CD4-positive, CD25-positive, alpha-beta regulatory T cell (primary cell): ENCODE measurements around the gene C19orf18. TPM values are rescaled to one million over a fixed set of nuclear protein-coding genes. Genes with fewer than 3 reads are reported as not detected.

Source experiments
- ATAC-seq, 2 donors: fragments of 150-1000 bp; cut with Tn5 transposase; one replicate each; pipeline ENCODE4 v1.10.0; 2021; ENCODE audit warnings: low read depth in 2 of 2, moderate number of reproducible peaks in 2 of 2, moderate library complexity in 1 of 2
- DNase-seq, 3 donors: peaks; one replicate each; pipeline versions ENCODE4 v3.0.0 to v3.0.0-alpha.2; 2012 to 2022; ENCODE audit warnings: mixed read lengths in 1 of 3
- H3K27ac ChIP-seq: one replicate; pipeline ENCODE4 v1.7.0; 2013; ENCODE audit warnings: mild to moderate bottlenecking, low read length; ENCODE audit not compliant: insufficient read depth, poor library complexity, severe bottlenecking
- H3K27me3 ChIP-seq: one replicate; pipeline ENCODE4 v1.7.0; 2013; ENCODE audit warnings: low read length; ENCODE audit not compliant: control insufficient read depth, insufficient read depth
- H3K36me3 ChIP-seq: one replicate; pipeline ENCODE4 v1.7.0; 2013; ENCODE audit warnings: mild to moderate bottlenecking, low read length, moderate library complexity; ENCODE audit not compliant: control insufficient read depth, insufficient read depth
- H3K4me1 ChIP-seq: 2 replicates; pipeline ENCODE4 v1.7.0; 2013; ENCODE audit warnings: mild to moderate bottlenecking, low read length; ENCODE audit not compliant: insufficient read depth, control insufficient read depth, poor library complexity, severe bottlenecking
- H3K4me3 ChIP-seq: one replicate; pipeline ENCODE4 v1.7.0; 2013; ENCODE audit warnings: low read depth, mild to moderate bottlenecking, low read length, moderate library complexity
- H3K9me3 ChIP-seq, 2 experiments: 1 replicate in 1 of 2; 2 replicates in 1 of 2; pipeline ENCODE4 v1.7.0; 2013; ENCODE audit warnings: low read length in 2 of 2, mild to moderate bottlenecking in 1 of 2, moderate library complexity in 1 of 2; ENCODE audit not compliant: control insufficient read depth in 2 of 2
- H3K27ac Mint-ChIP-seq, 3 donors: one replicate each; pipeline ENCODE4 v1.8.0; 2020 to 2022; ENCODE audit warnings: mild to moderate bottlenecking in 3 of 3, mixed read lengths in 3 of 3, moderate library complexity in 2 of 3
- H3K27me3 Mint-ChIP-seq: one replicate; pipeline ENCODE4 v1.8.0; 2022; ENCODE audit warnings: mild to moderate bottlenecking, mixed read lengths
- H3K36me3 Mint-ChIP-seq: one replicate; pipeline ENCODE4 v1.8.0; 2020; ENCODE audit warnings: mixed read lengths
- H3K4me1 Mint-ChIP-seq, 4 donors: one replicate each; pipeline ENCODE4 v1.8.0; 2020 to 2022; ENCODE audit warnings: mixed read lengths in 4 of 4, mild to moderate bottlenecking in 1 of 4
- H3K4me3 Mint-ChIP-seq, 4 donors: one replicate each; pipeline ENCODE4 v1.8.0; 2020 to 2022; ENCODE audit warnings: mild to moderate bottlenecking in 4 of 4, mixed read lengths in 4 of 4, moderate library complexity in 3 of 4
- H3K9me3 Mint-ChIP-seq, 7 donors: one replicate each; pipeline ENCODE4 v1.8.0; 2020 to 2022; ENCODE audit warnings: mixed read lengths in 7 of 7, mild to moderate bottlenecking in 3 of 7, moderate library complexity in 2 of 7
- polyA plus RNA-seq, 4 donors: library from polyadenylated mRNA; unstranded; fragments of 300-500 nt; fragmentation: Illumina TruSeq; gene quantifications; one replicate each; pipeline ENCODE4 v1.2.3, GENCODE V29; 2021
- total RNA-seq: library from RNA; stranded (reverse); gene quantifications from one replicate; pipeline ENCODE4 v1.2.3, GENCODE V29; 2022

The C19orf18 gene
- total and polyA plus RNA-seq, 5 donors from 2014 or later: 1.6 TPM; not detected in 4

DNA sequence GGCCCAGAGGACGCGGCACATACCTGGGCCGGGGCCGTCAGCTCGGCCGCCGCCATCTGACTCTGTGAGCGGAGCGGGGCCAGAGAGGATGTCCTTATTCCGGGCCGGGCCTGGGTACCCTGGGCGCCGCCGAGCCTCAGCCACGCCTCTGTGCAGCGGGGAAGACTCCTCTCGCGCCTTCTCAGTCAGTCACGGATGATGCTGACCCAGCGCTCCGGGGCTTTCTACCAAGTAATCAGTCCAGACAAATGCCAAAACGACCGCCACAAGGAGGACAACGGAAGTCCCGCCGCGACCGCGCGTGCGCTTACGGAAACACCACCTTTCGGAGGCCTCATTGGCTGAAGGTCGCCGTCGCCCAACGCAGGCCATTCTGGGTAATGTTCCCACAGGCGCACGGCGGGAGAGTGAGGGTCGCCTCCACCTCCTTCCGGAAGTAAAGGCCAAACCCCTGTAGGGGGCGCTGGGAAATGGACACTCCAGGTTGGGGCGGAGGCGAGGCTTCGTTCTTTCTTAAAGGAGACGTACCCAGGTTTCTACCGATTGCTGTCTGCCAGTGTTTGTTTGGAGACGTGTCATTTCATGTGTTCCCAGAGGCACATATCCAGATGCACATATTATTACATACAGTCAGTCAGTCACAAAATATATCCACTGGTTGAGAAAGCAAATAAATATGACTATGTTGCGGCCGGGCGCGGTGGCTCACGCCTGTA, 26.8 kb downstream of the C19orf18 start, which contains the start of gene ZNF256:
TSS of gene ZNF256 (minus strand) at position 288 of the 716 bp plus-strand sequence. CDS start at position 56, 232 bp downstream.
- H3K36me3 ChIP-seq: peaks cover 22% of the 10 kb centered on the region
- peaks cover 37 to 52% of the 10 kb centered on the region in 2 experiments for H3K9me3 ChIP-seq
- peak; percentile 73 to 94 (median 80) for DNase-seq
- peak; percentile 96 to 97 for ATAC-seq
- H3K4me3 ChIP-seq: peak within 1 kb of the TSS; percentile 87
- H3K4me1 Mint-ChIP-seq: peaks cover 10 to 27% (median 11%) of the 10 kb centered on the region in 4 donors
- H3K9me3 Mint-ChIP-seq: peaks cover 7 to 46% (median 17%) of the 10 kb centered on the region in 7 donors
- no peaks in the 10 kb centered on the region for H3K27me3 Mint-ChIP-seq
- peak within 1 kb of the TSS; percentile 94 to 97 (median 96) for H3K4me3 Mint-ChIP-seq
- H3K27ac Mint-ChIP-seq: peak within 1 kb of the TSS; percentile 89 to 94 (median 91)
- peaks cover 6% of the 10 kb centered on the region for H3K4me1 ChIP-seq
- H3K27ac ChIP-seq: peak within 1 kb of the TSS; percentile 69
- H3K27me3 ChIP-seq: no peaks in the 10 kb centered on the region
- H3K36me3 Mint-ChIP-seq: peaks cover 34% of the 10 kb centered on the region

DNA sequence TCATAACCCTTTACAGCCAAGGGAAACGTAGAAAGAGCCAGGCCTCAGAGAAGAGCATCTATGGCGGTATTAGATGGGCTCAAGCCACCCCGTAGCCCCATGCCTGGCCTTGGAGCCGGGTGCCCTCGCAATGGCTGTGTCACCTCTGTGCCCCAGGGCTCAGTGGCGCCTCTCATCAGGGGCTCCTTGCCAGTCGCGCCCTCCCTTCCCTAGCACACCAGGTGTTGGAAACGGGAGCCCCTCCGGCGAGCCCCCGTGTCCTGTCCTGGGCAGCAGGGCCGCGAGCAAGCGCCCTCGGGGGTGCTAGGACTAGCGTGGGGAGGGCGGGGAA, 27.3 kb downstream of the C19orf18 start:
- DNase-seq (no peak), ATAC-seq (no peak)
- Mint-ChIP-seq H3K9me3 (peaks cover 7 to 52% (median 19%) of the 10 kb centered on the region in 7 donors), H3K27me3 (no peaks in the 10 kb centered on the region), H3K4me3 (peak overlapping the region; percentile 59 to 96 (median 95)), H3K36me3 (peaks cover 39% of the 10 kb centered on the region), H3K27ac (peak overlapping the region; percentile 68 to 91 (median 74)), H3K4me1 (peaks cover 10 to 27% (median 11%) of the 10 kb centered on the region in 4 donors)
- Histone ChIP-seq H3K4me1 (peaks cover 6% of the 10 kb centered on the region), H3K36me3 (peaks cover 27% of the 10 kb centered on the region), H3K9me3 (peaks cover 42 to 57% of the 10 kb centered on the region in 2 experiments), H3K27me3 (no peaks in the 10 kb centered on the region), H3K4me3 (peak overlapping the region; percentile 69), H3K27ac (peak overlapping the region; percentile 69)

DNA sequence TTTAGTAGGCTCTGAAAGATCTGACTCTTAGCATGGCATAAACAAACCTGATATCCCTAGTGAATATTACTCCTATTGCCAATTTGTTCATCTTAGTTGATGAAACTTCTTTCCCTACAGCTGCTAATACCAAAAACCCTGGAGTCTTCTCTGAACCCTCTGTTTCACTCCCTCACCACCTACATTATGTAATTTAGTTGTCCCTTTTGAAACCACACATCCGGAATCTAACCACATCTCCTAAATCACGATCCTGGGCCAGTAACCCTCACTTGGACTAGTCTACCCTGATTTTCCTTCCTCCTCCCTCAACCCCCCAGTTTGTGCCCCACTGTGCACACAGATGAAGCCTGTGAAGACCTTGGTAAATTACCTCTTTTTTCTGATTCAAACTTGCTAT, 28.0 kb downstream of the C19orf18 start:
- Histone ChIP-seq H3K36me3 (peaks cover 35% of the 10 kb centered on the region), H3K27me3 (no peaks in the 10 kb centered on the region), H3K9me3 (peaks cover 50 to 65% of the 10 kb centered on the region in 2 experiments), H3K27ac (no peak overlapping the region), H3K4me1 (peaks cover 6% of the 10 kb centered on the region), H3K4me3 (peak overlapping the region; percentile 69)
- Mint-ChIP-seq H3K4me1 (peaks cover 10 to 27% (median 11%) of the 10 kb centered on the region in 4 donors), H3K9me3 (peaks cover 7 to 56% (median 26%) of the 10 kb centered on the region in 7 donors), H3K36me3 (peaks cover 47% of the 10 kb centered on the region), H3K4me3 (peak overlapping the region; percentile 59 to 96 (median 95)), H3K27ac (peak overlapping the region; percentile 10 to 68 (median 23)), H3K27me3 (no peaks in the 10 kb centered on the region)
- DNase-seq (no peak), ATAC-seq (no peak)

DNA sequence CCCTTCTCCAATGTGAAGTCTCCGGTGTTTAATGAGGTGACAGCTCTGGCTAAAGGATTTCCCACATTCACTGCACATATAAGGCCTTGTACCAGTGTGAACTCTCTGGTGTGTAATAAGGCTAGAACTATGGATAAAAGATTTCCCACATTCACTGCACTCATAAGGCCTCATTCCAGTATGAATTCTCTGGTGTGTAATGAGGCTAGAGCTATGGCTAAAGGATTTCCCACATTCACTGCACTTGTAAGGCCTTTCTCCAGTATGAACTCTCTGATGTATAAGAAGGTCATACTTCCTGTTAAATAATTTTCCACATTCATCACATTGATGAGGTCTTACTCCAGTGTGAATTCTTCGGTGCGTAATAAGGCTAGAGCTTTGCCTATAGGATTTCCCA, 32.7 kb downstream of the C19orf18 start:
- peak overlapping the region; percentile 11 for H3K4me3 ChIP-seq
- H3K27ac ChIP-seq: no peak overlapping the region
- Mint-ChIP-seq H3K27ac (peak overlapping the region in 1 of 3 donors; percentile 38), H3K9me3 (peaks cover 6 to 84% (median 34%) of the 10 kb centered on the region in 7 donors), H3K36me3 (peaks cover 74% of the 10 kb centered on the region), H3K4me3 (no peak overlapping the region), H3K27me3 (no peaks in the 10 kb centered on the region), H3K4me1 (peaks cover 7 to 17% (median 8%) of the 10 kb centered on the region in 4 donors)
- peaks cover 1% of the 10 kb centered on the region for H3K4me1 ChIP-seq
- DNase-seq: no peak
- no peak for ATAC-seq
- H3K9me3 ChIP-seq: peaks cover 64 to 95% of the 10 kb centered on the region in 2 experiments
- no peaks in the 10 kb centered on the region for H3K27me3 ChIP-seq
- peaks cover 48% of the 10 kb centered on the region for H3K36me3 ChIP-seq

DNA sequence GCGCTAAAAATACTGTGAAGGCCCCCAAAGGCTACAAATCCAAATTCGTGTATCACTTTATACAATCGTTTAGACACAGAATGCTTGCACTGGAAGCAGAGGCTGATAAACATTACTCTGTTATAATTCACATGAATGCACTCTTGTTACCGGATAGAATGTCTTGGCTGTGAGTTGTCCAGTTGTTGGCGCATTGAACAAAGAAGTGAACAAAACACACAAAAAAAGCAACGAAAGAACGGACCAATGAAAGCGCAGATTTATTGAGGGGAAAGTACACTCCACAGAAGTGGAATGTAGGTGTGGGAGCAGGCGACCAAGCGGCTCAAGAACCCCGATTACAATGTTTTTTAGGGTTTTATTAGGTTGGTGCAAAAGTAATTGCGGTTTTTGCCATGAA, 38.6 kb downstream of the C19orf18 start:
- Mint-ChIP-seq H3K27ac (no peak overlapping the region), H3K9me3 (peaks cover 2 to 73% (median 32%) of the 10 kb centered on the region in 7 donors)
- H3K9me3 ChIP-seq: peaks cover 42 to 91% of the 10 kb centered on the region in 2 experiments

DNA sequence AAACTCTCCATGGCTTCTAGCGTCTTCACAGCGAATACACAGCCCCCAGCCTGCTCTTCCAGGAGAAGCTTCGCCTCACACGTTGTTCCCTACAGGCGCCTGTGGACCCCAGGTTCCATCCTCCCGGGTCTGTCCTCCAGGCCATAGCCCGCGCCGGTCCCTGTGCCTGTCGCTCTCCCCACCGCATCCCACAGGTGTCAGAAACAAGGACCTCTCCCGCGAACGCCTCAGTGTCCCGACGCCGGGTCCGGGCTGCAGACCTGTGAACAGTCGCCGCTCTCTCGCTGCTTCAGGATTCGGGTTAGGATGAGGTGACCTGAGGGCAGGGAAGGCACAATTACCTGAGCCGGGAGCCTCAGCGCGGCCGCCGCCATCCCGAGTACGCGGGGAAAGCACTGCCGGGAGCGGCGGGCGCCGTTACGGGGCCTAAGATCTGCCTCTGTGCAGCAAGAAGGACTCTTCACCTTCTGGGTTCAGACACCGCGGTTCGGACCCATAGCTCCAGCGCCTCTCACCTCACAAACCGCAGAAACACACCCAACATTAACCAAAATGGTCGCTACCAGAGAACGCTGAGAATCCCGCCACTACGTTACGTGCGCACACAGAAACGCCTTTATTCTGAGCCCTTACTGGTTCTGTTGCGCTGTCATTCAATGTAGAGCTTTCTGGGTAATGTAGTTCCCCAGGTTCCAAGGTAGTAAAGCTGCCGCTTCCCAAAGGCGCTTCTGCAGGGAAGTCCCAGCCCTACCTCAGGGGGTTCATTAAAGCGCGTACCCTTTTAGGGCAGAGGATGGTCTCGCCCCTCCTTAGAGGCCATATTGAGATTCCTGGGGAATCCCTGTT, 39.3 kb downstream of the C19orf18 start, which contains the start of gene ZNF418:
TSS of gene ZNF418 (minus strand) at position 583 of the 846 bp plus-strand sequence. CDS start 1,580 bp downstream, outside the sequence.
- peaks cover 38 to 87% of the 10 kb centered on the region in 2 experiments for H3K9me3 ChIP-seq
- DNase-seq (peak; percentile 3 to 53 (median 40)), ATAC-seq (peak; percentile 69 to 91)
- peaks cover 0 to 10% (median under 1%) of the 10 kb centered on the region in 4 donors for H3K4me1 Mint-ChIP-seq
- no peaks in the 10 kb centered on the region for H3K4me1 ChIP-seq
- no peaks in the 10 kb centered on the region for H3K27me3 ChIP-seq
- H3K9me3 Mint-ChIP-seq: peaks cover 2 to 78% (median 33%) of the 10 kb centered on the region in 7 donors
- peaks cover 2% of the 10 kb centered on the region for H3K36me3 ChIP-seq
- peaks cover 31% of the 10 kb centered on the region for H3K36me3 Mint-ChIP-seq
- peaks cover 8% of the 10 kb centered on the region for H3K27me3 Mint-ChIP-seq
- peak within 1 kb of the TSS in 2 of 3 donors; percentile 88 to 92 for H3K27ac Mint-ChIP-seq
- H3K4me3 ChIP-seq: peak within 1 kb of the TSS; percentile 40
- peak within 1 kb of the TSS; percentile 63 to 88 (median 83) for H3K4me3 Mint-ChIP-seq
- no peak within 1 kb of the TSS for H3K27ac ChIP-seq

More for the DNA sequence above, 38.6 kb downstream of the C19orf18 start:
- no peak for DNase-seq
- Histone ChIP-seq H3K27ac (no peak overlapping the region), H3K27me3 (no peaks in the 10 kb centered on the region), H3K4me3 (no peak overlapping the region), H3K4me1 (no peaks in the 10 kb centered on the region), H3K36me3 (peaks cover 8% of the 10 kb centered on the region)
- Mint-ChIP-seq H3K4me1 (peaks cover 0 to 10% (median under 1%) of the 10 kb centered on the region in 4 donors), H3K27me3 (peaks cover 8% of the 10 kb centered on the region), H3K36me3 (peaks cover 35% of the 10 kb centered on the region), H3K4me3 (no peak overlapping the region)
- no peak for ATAC-seq

DNA sequence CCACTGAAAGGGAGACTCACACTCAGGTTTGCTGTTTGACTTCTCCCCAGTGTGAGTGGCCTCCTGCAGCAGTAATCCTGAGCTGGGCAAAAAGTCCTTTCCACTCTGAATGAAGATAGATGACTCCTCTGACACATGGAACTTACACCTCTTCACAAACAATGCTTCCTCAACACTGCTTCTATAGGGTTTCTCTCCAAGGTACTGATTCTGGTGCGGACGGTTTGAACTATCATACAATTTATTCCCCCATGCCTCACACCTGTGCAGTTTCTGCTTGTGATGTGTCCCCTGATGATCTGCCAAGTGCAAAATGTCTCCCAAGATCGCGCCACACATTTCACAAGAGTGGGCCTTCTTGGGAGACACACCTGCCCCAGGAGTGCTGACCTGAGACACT, 46.7 kb downstream of the C19orf18 start:
- H3K36me3 Mint-ChIP-seq: peaks cover 12% of the 10 kb centered on the region
- ATAC-seq (no peak), DNase-seq (no peak)
- Histone ChIP-seq H3K27me3 (no peaks in the 10 kb centered on the region), H3K9me3 (peaks cover 47 to 73% of the 10 kb centered on the region in 2 experiments), H3K4me3 (no peak overlapping the region), H3K4me1 (no peaks in the 10 kb centered on the region), H3K27ac (no peak overlapping the region), H3K36me3 (no peaks in the 10 kb centered on the region)
- H3K9me3 Mint-ChIP-seq: peaks cover 0 to 61% (median 21%) of the 10 kb centered on the region in 7 donors
- H3K27ac Mint-ChIP-seq: no peak overlapping the region
- no peaks in the 10 kb centered on the region for H3K4me1 Mint-ChIP-seq
- H3K4me3 Mint-ChIP-seq: no peak overlapping the region
- H3K27me3 Mint-ChIP-seq: no peaks in the 10 kb centered on the region
